A549 (cell line): Measurements from ENCODE around the gene MAPRE3.

ENCODE experiments used
- CEBPB ChIP-seq, 2 experiments: fragments of >200 bp in 1 of 2; sonication (Bioruptor Twin) in 1 of 2; formaldehyde crosslinking in 1 of 2; IDR thresholded peaks; 2 replicates each; pipeline ENCODE4 v1.6.1; 2012 to 2016
- EP300 ChIP-seq, 2 experiments: fragments of >200 bp; sonication (Bioruptor Twin); formaldehyde crosslinking; IDR thresholded peaks; 2 replicates in 1 of 2; 3 replicates in 1 of 2; pipeline ENCODE4 v1.6.1; 2016 to 2017
- JUN ChIP-seq, 2 experiments: fragments of >200 bp; sonication (Bioruptor Twin); formaldehyde crosslinking; IDR thresholded peaks; 2 replicates in 1 of 2; 3 replicates in 1 of 2; pipeline ENCODE4 v1.6.1; 2016 to 2017
- RAD21 ChIP-seq, 2 experiments: fragments of >200 bp in 1 of 2; sonication (Bioruptor Twin) in 1 of 2; formaldehyde crosslinking in 1 of 2; IDR thresholded peaks in 1 of 2; conservative IDR thresholded peaks in 1 of 2; 2 replicates in 1 of 2; 3 replicates in 1 of 2; pipeline ENCODE4 v1.6.1; 2012 to 2018; ENCODE audit warnings: inconsistent platforms in 1 of 2
- RNF2 ChIP-seq: fragments of 200-600 bp; sonication (generic); IDR thresholded peaks from 2 replicates; pipeline ENCODE4 v1.6.1; 2016; ENCODE audit warnings: low read depth, mild to moderate bottlenecking, antibody characterized with exemption, moderate library complexity, borderline replicate concordance
- TF ChIP-seq, protein P1 (sequence below): fragments of >200 bp; sonication (Bioruptor Twin); formaldehyde crosslinking; IDR thresholded peaks from 3 replicates; pipeline ENCODE4 v1.5.1; 2016

DNA sequence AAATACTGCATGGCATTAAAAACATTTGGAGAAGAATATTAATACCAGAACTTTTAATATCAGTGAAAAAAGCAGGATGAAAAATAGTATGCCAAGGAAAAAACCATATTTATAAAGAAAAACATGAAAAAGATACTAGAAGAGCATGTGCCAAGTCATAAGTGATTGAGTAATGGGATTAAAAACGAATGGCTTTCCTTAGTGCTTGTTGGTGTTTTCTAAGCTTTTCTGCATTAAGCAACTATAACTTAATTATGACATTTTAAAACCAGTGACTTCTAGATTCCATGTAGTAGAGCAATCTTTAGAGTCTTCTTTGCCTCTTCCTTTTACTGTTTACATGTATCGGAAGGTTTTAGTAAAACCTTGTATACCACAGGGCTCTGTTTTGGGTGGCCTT lies 6.6 kb downstream of the MAPRE3 start:
- TF ChIP-seq RAD21 (conservative IDR thresholded peaks at IDR 0.05 in 1 of 2, IDR thresholded peaks at IDR 0.05 in 1 of 2) (no peak), JUN (IDR thresholded peaks at IDR 0.05) (no peak), CEBPB (IDR thresholded peaks at IDR 0.05) (no peak), EP300 (IDR thresholded peaks at IDR 0.05) (no peak), RNF2 (no peak)
- TF ChIP-seq, protein P1, sequence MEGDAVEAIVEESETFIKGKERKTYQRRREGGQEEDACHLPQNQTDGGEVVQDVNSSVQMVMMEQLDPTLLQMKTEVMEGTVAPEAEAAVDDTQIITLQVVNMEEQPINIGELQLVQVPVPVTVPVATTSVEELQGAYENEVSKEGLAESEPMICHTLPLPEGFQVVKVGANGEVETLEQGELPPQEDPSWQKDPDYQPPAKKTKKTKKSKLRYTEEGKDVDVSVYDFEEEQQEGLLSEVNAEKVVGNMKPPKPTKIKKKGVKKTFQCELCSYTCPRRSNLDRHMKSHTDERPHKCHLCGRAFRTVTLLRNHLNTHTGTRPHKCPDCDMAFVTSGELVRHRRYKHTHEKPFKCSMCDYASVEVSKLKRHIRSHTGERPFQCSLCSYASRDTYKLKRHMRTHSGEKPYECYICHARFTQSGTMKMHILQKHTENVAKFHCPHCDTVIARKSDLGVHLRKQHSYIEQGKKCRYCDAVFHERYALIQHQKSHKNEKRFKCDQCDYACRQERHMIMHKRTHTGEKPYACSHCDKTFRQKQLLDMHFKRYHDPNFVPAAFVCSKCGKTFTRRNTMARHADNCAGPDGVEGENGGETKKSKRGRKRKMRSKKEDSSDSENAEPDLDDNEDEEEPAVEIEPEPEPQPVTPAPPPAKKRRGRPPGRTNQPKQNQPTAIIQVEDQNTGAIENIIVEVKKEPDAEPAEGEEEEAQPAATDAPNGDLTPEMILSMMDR, result no peak
